AML-193 (cell line): ENCODE data around the gene PEX5L.

Experiments used
- DNase-seq, 2 experiments: peaks; one replicate each; lab custom pipeline; 2025; lab: John Stamatoyannopoulos, UW

The PEX5L gene

DNA sequence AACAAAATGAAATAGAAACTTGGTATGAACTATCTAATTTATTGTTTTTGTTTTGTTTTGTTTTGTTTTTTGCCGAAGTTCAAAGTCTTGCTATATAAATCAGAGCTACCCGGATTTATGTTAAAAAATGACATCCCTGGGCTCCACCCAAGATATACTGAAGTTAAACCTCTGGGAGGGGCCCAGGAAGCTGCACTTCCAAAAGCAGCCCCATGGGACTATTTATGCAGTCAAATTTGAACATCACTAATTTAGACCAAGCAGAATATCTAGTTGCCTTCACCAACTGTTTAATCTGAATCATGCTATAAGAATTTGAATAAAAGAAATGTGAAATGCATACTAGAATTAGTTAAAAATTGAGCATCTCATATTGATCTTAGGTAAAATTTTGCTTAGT lies 32.2 kb downstream of the PEX5L start:
- DNase-seq, result no peak

DNA sequence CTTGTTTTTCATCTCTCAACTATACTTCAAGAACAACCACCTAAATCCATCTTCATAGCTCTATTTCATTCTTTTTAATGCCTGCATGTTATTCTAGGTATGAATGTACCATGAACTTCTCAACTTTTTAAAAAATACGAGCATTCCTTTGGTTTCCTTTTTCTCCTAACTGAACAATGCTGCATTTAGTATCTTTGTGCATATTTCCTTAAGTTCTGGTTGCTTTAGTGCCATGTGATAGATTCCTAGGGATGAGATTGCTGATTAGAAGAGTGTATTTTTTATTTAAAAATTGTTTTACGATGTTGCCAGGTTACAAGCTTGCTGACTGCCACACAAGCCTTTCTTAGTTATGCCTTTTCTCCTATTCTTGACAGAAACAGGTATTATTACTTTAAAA lies 34.7 kb downstream of the PEX5L start:
- no peak for DNase-seq

DNA sequence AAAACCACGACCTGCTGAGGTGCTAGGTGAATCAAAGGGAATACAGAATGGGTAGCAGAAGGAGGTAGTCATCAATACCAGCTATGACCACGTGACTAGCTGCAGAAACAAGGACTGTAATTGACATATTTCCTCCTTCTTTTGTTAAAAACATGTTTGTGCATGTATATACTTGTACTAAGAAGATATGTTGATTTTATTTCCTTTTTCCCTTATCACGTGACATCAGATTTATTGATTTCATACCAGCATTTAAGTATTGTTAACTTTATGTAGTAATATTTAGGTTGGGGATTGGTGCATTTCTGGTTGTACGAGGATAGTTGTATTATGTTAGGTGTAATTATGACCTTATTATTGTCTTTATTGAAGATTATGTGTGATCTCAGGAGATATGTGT lies 36.2 kb downstream of the PEX5L start:
- no peak for DNase-seq

DNA sequence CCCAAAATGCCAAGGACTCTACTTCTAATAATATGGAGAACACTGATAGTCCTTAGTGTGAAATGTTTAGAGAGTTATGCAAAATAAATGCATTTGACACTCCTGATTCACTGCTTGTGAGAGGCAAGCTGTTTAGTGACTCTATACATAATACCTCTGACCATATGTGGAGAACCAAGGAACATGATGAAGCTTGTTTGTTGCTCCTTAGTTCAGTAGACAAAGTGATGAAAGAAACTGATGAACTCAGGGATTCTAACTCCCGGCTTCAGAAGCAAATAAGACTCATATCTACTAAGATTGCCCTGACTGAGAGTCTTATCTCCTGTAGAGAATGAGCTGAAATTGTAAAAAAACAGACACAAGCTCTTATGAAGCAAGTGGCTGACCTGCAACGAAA lies 41.3 kb downstream of the PEX5L start:
- no peak for DNase-seq

DNA sequence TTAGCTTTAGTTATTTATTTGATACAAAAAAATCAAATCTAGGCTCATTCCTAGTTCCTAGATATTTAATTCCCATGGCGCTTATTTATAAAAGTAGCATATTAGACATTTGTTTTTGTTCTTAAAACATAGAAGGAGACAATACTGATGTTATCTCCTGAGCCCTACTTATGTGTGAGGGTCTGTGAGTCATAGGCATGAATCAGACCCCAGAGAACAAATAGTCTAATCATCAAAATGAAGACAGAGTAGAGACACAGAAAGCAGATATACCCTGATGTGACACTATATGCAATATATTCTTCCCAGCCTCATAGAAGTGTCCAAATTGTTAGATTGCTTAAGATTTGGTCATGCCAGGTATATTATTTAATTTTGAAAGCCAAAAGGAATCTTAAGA lies 44.9 kb downstream of the PEX5L start:
- DNase-seq, result no peak

DNA sequence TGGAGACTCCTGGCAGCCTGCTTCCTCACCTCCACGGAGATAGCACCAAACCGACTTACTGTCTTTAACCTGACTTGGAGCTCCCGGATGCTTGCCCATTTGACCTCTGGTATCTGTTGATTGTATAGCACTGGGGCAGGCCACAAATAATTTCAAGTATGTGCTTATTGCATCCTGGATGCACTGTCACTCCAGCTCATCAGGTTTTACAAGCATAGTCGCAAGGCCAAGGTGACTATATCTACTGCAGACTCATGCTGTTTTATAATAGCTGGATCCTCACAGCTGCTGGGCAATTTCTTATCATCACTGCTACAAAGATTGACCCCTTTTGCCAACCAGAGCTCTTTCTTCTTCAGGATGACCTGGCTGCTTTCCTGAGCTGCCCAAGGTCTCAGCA lies 45.6 kb downstream of the PEX5L start:
- no peak for DNase-seq

DNA sequence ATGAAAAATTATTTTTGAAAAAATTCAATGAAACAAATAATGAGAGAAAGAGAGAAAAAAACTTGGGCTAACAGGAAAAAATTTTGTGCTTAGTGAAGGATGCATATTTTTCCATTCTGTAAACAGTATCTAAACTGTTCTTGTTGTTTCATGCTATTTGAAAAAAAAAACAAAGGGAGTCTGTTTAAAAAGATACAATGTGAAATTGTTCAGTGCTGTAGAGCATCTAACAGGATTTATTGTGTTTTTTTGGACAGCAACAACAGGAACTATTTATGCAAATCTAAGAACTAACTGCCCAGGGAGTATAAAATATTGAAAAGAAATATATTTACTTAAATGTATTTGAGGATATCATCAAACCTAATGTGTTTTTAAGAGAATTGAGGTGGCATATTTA lies 55.1 kb downstream of the PEX5L start:
- DNase-seq, result no peak

DNA sequence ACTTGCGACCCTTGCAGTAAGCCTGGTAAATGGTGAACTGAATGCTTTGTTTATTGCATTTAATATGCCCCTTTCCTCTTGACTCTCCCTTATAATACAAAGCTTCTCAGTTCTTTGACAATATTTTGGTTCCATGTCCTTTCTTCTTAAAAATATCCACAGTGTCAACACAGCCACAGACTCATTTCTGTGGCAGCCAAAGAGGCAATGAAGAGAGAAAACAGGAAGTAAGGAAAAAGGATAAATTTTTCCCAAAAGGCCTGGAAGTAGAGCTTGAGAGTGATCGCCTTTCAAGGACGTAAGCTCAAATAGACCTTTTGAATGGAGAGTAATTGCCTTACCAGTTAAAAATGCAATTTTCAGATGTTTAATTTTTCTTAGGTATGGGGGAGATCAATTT lies 59.4 kb downstream of the PEX5L start:
- no peak for DNase-seq

DNA sequence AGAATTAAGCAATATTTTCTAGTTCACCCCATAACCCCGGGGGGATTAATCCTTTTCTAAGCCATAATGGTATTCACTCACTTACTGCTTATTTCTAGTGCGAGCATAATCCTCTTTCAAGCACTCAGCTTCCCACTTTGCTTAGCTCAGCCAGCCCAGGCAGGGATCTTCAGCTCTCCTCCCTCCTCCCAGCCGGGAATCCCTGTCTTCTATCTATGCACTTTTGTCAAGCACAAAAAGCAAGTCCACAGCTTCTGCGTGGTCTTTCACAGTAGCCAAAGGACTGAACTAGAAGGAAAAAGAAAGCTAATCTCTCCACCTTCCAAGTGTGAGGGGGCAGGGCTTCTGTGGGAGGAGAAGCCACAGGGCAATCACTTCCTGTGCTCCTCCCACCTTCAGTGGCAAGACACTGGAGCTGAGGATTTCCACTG lies 62.8 kb downstream of the PEX5L start:
- no peak for DNase-seq

DNA sequence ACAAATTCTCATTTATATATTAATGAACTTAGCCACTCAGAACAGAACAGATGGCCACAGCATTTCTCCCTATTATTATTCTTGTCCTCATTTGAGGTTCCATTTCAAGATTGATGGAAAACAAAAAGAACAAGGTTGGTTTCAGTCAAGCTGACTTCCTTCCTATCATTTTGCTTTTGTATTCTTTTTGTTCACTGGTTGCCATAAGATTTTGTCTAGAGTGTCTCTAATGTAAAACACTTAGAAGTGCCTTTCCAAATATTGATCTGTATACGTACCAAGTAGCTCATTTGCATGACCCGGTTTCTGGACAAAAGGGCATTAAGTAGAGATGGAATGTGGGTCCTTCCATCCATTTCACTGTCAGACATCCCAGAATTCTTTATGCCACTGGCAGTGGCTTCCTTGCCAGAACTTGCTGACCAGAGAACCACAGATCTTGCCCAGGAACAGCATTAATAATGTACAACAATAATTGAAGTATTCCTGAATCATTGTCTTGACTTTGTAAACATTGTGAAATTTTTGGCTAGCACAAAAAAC lies 63.8 kb downstream of the PEX5L start:
- no peak for DNase-seq

DNA sequence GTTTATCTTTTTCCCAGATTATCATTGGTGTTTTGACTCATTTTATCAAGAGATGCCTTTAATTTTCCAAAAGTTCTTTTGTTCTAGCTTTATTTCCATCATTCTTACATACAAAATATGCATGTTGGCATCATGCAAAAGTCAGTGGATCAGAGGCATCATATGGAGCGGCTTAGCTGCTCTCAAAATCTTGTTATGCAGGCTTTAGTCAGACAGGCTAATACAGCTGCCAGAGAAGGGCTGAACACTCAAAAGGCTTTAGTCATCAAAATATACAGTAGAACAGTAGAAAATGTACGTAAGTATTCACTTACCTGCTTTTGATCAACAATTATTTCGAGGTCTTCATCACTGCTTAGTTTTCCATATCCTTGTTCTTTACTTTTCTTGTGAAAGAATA lies 65.5 kb downstream of the PEX5L start:
- no peak for DNase-seq

DNA sequence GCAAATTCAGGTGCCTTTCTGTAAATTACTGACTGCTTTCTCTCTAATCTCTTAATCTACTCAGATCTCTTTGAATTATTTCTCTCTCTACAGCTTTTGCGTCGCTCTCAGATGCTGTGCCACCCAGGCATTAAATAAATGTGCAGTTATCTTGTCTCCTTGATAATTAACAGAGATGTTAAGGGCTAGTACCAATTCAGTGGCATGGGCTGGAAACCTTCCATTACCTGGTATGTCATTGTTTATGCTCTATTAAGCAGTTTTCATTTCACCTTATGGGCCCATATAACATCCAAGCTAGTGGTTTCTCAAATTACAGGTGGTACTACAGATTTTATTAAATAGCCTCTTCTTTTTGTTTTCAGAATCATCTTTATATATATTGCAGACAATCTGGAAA lies 66.0 kb downstream of the PEX5L start:
- DNase-seq, result no peak

DNA sequence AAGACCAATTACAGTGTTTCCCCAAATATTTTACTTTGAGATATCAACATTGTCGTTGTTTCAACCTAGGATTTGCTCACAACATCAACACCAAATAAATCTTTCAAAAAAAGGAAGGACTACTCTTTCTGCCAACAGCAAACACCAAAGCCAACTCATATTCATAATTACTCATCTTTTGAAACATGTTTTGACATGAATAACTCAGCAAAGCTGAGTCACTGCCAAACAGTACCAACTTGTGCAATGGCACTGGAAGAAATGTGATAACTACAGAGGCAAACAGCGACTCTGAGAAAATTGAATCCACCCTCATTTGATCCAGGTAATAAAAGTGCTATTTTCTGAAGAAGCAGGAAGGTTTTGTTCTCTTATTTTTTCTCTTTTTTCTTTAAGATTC lies 67.2 kb downstream of the PEX5L start:
- peak; percentile 80 to 89 for DNase-seq

DNA sequence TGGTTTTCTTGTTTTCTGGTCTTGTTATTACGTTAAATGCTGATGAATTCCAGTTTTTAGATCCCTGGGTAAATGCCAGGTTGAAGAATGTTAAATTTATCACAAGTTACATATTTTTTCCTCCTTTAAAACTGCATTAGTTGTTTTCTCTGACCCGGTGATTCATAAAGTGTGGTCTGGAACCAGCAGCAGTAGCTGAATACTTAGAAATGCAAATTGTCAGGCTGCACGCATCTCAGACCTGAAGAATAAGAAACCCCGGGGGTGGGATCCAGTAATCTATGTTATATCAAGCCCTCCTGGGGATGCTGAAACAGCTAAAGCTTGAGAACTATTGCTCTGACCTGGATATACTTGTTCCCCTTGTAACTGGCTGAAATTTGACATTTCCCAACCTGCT lies 69.1 kb downstream of the PEX5L start:
- no peak for DNase-seq

DNA sequence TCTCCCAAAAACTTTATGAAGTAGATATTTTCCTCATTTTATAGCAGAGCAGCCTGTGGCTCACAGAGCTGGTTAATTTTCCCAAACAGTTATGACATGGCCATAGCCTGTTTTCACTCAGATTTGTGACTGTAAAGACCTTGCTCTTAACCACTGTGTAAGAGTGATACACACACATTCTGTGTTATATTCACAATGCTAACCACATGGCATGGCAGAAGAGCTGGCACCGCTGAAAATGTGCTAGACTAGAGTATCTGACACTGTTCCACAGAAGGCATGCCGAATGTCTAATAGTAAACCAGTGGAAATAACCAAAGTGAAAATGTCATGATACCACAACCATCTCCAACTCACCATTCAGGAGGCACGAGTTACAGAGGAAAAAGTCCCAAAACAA lies 71.8 kb downstream of the PEX5L start:
- DNase-seq, result no peak

DNA sequence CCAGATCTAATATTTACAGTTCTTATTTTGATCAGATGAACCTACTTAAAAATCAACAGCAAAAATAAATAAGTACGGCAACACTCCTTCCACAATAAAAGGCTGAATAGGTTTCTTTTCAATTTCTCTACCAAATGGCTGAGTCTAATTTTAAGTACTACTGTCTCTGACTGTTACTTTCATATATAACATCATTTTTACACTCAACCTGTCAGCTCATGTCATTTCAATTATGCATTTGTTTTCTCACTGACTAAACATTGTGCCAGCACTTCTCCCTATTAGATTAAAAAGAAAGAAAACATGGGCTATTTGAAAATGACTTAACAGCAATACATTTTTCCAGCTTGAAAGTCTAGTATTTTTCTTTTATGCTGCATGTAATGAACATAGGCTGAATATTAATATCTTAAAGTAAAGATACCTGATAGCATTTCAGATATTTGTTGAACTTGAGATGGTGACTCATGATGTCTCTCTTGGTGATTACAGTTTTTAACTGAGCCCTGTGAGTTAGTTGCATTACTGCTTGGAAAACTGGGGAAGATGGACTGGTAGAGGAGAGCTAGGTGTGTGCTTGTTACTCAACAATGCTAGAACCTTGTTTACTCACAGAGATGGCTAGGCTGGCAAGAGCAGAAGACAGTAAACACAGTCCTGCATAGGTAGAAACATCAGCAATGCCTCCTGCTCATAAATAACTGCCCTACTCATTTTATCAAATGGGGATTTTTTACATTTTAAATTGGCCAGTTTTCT lies 73.9 kb downstream of the PEX5L start:
- no peak for DNase-seq

DNA sequence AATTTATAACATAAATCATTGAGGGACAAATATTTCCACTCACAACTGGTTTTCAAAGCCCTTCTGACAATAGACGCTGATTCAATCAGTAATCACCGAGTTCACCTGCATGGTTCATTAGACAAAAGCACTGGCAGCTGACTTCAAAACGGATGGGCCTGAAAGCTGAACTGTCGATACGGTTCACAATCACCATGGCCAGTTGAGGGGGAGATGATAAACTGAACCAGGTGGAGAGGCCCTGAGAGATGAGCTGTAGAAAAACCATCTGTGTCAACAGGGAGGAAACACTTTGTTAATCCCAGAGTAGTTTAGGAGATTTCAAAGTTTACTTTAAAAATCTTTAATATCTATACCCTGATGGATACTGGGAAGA lies 75.0 kb downstream of the PEX5L start:
- DNase-seq, result no peak

DNA sequence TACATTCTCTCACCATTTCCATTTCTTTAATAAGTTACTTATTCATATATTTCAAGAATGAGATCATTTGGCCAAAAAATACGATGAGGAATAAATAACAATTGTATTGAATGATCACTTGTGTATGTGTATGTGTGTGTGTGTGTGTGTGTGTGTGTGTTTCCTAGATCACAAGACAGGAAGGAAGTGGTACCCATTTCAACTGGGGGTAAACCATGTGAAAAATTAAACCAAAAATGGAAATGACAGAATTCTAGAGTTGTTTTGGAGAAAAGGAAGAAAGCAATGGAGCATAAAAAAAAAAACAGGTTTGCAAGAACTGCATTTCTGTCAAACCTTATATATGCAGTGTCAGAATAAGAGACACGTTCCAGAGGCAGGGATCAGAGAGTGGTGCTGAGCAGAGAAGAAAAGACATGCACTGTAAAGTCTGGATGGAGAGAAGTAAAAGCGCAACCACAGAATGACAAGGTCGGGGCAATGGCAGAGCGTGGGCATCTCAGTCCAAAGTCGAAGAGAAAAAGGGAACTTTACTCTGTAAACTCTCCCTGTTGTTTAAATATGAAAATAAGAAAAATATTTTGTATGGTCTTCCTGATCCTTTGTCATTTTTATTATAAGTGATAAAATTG lies 75.5 kb downstream of the PEX5L start:
- no peak for DNase-seq

DNA sequence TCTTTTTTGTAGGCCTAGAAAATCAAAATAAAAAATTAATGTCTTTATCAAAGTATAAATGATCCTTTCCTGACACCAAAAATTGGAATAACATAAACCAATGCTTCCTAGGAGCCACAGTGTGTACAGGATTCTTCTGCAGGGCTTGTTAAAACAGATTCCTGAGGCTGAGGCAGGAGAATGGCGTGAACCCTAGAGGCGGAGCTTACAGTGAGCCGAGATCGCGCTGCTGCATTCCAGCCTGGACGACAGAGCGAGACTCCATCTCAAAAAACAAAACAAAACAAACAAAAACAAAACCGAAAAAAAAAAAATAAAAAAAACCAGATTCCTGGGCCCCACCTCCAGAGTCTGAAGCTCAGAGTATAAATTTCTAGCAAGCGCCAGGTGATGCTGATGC lies 78.0 kb downstream of the PEX5L start:
- no peak for DNase-seq

DNA sequence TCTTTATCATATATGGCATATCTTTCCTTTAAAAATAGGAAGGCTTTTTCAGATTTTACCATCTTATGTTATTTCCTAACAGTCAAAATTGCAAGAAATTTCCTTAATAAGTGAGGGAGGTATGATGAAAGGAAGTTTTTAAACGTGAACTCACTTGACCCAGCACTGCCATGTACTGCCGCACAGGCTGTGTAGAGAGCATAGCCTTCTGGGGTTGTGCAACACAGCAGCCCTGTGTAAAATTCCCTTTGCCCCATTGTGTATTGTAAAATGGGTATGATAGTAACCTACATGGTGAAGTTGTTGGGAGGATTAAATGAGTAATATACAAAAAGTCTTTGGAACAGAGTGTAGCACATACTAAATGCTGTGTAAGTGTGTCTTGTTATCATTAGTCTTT lies 78.6 kb downstream of the PEX5L start:
- peak; percentile 85 to 90 for DNase-seq

DNA sequence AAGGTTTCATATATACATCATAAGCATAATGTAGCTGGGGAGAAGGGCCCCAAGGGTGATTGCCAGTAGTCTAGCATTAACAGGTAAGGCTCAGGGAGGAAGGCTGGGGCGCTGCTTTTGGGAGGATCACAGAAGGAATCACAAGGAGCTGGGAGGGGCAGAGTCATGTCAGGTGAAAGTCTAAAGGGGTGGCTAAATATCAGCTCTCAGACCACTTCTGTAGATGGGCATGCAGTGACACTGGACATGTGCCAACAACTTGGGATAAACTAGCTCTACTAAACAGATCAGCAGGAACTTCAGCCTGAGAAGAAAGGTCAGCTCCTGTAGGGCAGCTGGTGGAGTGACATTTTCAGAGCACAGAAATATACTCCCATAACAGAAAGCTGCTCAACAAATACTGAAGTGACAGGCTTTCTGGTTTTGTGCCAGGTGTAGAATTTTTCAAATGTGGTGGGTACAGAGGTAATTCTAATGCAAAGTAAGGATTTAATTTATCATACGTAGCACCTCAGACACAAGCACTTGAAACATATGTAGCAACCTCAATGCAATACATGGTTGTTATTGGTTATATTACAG lies 79.4 kb downstream of the PEX5L start:
- DNase-seq, result peak in 1 of 2 experiments; percentile 35

DNA sequence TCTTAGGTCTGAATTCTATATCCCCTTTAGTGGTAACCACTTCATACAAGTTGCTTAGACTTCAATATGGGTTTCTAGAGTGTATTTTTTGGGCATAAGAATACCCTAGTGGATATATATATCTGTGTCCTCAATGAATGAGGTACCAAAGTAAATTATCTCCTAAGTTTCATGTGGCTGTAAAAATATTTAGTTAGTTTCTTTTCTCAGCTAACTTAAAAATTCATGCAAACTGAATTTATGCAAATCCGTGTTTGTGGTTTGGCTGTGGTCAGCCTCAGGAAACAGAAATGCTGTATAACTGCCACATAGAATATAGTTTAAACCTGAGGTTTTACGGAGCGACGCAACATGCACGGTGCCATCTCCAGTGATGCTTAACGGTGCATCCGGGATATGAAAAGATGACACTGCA lies 80.3 kb downstream of the PEX5L start:
- DNase-seq, result peak; percentile 92 to 94

DNA sequence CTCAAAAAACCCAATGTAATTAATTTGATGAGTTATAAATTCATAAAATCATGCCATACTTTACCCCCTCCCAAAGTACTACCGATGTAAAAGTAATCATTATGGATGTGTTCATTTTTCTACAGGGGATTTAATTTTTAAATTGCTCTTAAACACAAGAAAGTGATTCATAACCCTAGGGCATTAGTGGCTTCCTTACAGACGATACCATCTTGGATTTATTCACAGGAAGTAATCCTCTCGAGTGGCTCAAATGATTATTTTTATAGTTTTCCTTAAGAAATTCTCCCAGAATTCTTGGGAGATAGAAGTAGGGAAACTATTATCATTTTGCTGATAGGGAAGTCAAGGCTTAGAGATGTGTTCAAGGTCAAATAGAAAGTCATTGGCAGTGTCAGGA lies 80.9 kb downstream of the PEX5L start:
- no peak for DNase-seq
